RWPE2 (cell line): ENCODE measurements around the gene TMEM250.

ENCODE experiments used
- ATAC-seq: fragments of 200-7000 bp; cut with Tn5 transposase; 3 replicates; pipeline ENCODE4 v1.9.1; 2021; ENCODE audit warnings: low read depth
- DNase-seq: peaks from one replicate; pipeline ENCODE4 v3.0.0-alpha.2; 2020; ENCODE audit warnings: low spot score
- H3K27ac ChIP-seq: fragments of 450-650 bp; 2 replicates; pipeline ENCODE4 v1.5.1; 2017; ENCODE audit warnings: mild to moderate bottlenecking; ENCODE audit not compliant: poor library complexity, severe bottlenecking
- H3K27me3 ChIP-seq: fragments of 250-450 bp; sonication (Bioruptor Pico); 2 replicates; pipeline ENCODE4 v1.5.1; 2021; ENCODE audit warnings: mild to moderate bottlenecking, moderate library complexity; ENCODE audit not compliant: insufficient read depth, poor library complexity, severe bottlenecking
- H3K36me3 ChIP-seq: fragments of 250-450 bp; sonication (Bioruptor Pico); 2 replicates; pipeline ENCODE4 v1.5.1; 2020; ENCODE audit warnings: low read depth, mild to moderate bottlenecking, moderate library complexity
- H3K4me1 ChIP-seq: fragments of 250-450 bp; sonication (Bioruptor Pico); 2 replicates; pipeline ENCODE4 v1.5.1; 2021; ENCODE audit warnings: mild to moderate bottlenecking, moderate library complexity; ENCODE audit not compliant: insufficient read depth, poor library complexity, severe bottlenecking
- H3K4me3 ChIP-seq: fragments of 250-450 bp; sonication (Bioruptor Pico); 2 replicates; pipeline ENCODE4 v1.5.1; 2021; ENCODE audit warnings: mild to moderate bottlenecking, moderate library complexity; ENCODE audit not compliant: severe bottlenecking
- H3K9me3 ChIP-seq: fragments of 250-450 bp; sonication (Bioruptor Pico); 2 replicates; pipeline ENCODE4 v1.5.1; 2021; ENCODE audit warnings: mild to moderate bottlenecking, moderate library complexity; ENCODE audit not compliant: severe bottlenecking
- CTCF ChIP-seq: fragments of 450-650 bp; IDR thresholded peaks from one replicate; pipeline ENCODE4 v1.5.1; 2017; ENCODE audit warnings: mild to moderate bottlenecking, moderate library complexity; ENCODE audit not compliant: poor library complexity, severe bottlenecking

The TMEM250 gene

GRCh38 chr9:136086951-136087740 is 31.5 kb downstream of the TMEM250 start:
- no peak overlapping the region for H3K4me3 ChIP-seq
- no peak for TF ChIP-seq CTCF
- ATAC-seq (no peak), DNase-seq (no peak)
- no peak overlapping the region for H3K27ac ChIP-seq
- H3K27me3 ChIP-seq: no peaks in the 10 kb centered on the region
- no peaks in the 10 kb centered on the region for H3K36me3 ChIP-seq
- no peaks in the 10 kb centered on the region for H3K9me3 ChIP-seq
- no peaks in the 10 kb centered on the region for H3K4me1 ChIP-seq

- Histone ChIP-seq H3K27me3 (no peaks in the 10 kb centered on the region), H3K4me3 (no peak overlapping the region), H3K36me3 (no peaks in the 10 kb centered on the region), H3K27ac (no peak overlapping the region), H3K4me1 (no peaks in the 10 kb centered on the region), H3K9me3 (no peaks in the 10 kb centered on the region)
- ATAC-seq: no peak; the same call in 2 of the 3 replicates
- no peak for TF ChIP-seq CTCF
- DNase-seq: no peak
Measured at GRCh38 chr9:136086213-136086881, 32.3 kb downstream of the TMEM250 start.

- DNase-seq: no peak
Measured at GRCh38 chr9:136085815-136086212, 32.9 kb downstream of the TMEM250 start.

GRCh38 chr9:136084063-136084944 is 34.4 kb downstream of the TMEM250 start:
- Histone ChIP-seq H3K36me3 (no peaks in the 10 kb centered on the region), H3K27ac (no peak overlapping the region), H3K27me3 (no peaks in the 10 kb centered on the region), H3K9me3 (no peaks in the 10 kb centered on the region), H3K4me1 (peaks cover 2% of the 10 kb centered on the region), H3K4me3 (no peak overlapping the region)
- TF ChIP-seq CTCF: no peak
- no peak for ATAC-seq
- peak; percentile 56 for DNase-seq

More at GRCh38 chr9:136085815-136086212, 32.9 kb downstream of the TMEM250 start:
- Histone ChIP-seq H3K27ac (no peak overlapping the region), H3K9me3 (no peaks in the 10 kb centered on the region), H3K36me3 (no peaks in the 10 kb centered on the region), H3K27me3 (no peaks in the 10 kb centered on the region), H3K4me1 (no peaks in the 10 kb centered on the region), H3K4me3 (no peak overlapping the region)
- no peak for TF ChIP-seq CTCF
- ATAC-seq: no peak; the same call in 2 of the 3 replicates
